Brain pericyte (primary cell): ENCODE data around the gene FAM117A.
"Not testable (repeated sequence)": the region's sequence is repeated elsewhere in the genome, so short reads cannot be mapped to it uniquely, and the experiment has no call there.

Source experiments
- DNase-seq: peaks from one replicate; pipeline ENCODE4 v3.0.0-alpha.2; 2012; ENCODE audit warnings: low read depth, low spot score

Gene FAM117A

GRCh38 chr17:49741009-49741691 lies 22.8 kb downstream of the FAM117A start:
- DNase-seq, result no peak

GRCh38 chr17:49739641-49740271 lies 24.2 kb downstream of the FAM117A start:
- no peak for DNase-seq

DNA sequence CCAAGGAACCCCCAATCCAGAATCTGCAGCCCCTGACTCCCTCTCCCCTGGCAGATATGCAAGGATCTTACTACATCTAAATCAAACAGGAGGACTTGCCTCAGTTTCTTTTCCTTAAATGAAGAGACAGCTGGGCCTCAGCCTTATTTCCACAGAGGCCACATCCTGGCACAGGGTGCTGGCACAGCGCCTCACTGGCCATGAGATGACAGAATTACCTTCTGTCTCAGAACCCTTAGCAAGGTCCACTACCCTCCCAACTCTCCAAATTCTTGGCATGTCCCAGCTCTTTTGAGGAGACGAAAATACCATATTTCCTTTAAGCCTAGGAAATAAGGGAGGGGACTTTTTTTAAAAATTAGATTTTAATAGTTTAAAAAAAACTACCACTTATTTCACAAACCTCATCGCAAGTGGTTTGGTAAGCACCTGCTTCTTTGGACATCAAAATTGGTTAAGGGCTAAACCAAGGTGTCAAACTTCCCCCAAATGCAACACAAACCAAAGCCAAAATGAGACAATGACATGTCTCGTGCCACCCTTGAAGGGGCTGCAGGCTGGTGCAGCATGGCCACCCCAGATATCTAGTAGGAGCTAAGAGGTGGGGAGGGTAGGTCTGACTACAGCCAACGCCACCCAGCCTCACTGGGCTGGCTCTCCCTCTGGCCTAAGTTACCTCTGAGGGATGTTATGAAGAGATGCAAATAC lies 25.3 kb downstream of the FAM117A start:
- DNase-seq, result no peak

GRCh38 chr17:49734515-49735490 lies 29.1 kb downstream of the FAM117A start:
- DNase-seq, result no peak

DNA sequence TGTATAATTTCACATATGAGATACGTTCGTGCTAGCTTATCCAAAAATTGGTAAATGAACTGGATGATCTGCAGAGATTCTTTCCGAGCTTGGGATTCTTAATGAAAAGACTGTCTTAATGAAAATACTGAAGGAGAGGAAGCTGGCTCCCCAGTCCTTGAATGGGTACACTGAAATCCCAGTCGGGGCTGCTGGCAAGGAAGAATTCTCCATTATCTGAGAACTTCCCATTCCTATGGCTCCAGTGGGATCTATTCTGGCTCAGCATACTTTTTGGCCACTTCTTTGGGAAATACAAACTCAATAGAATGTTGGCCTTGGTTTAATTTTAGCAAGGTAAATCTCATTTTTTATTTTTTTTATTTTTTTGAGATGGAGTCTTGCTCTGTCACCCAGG lies 32.5 kb downstream of the FAM117A start:
- DNase-seq, result no peak

- no peak for DNase-seq
These were observed 33.0 kb downstream of the FAM117A start for GRCh38 chr17:49730785-49731434.

DNA sequence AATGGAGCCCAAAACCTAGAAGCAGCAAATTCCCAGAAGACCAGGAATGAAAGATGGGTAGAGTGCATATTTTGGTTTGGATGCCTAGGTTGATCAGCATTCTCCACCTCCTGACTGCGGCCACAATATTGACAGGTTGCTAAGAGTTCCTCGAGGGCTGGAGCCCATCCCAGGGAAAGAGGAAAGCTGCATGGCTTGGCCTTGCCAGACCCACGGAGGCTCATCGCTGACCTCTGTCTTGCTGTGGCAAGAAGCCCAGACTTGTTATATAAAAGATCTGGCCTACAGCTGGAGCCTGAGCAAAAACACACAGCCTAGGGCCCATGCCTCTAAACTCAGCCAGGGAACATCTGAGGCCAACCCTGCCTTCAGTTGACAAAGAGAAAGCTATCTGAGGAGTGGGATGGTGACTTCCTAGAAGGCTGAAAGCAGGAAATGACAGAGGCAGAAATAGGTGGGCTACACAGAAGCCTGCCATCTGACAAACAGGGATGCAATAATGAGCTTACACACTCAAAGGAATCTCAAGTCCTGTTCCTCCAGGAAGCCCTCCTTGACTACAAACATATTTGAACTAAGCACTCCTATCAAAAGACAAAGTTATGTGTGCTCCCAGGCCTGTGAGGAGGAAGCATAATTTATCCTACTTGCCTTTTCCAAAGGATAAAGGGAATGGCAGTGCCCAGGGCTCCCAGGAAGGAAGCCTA lies 33.7 kb downstream of the FAM117A start:
- DNase-seq, result no peak

DNA sequence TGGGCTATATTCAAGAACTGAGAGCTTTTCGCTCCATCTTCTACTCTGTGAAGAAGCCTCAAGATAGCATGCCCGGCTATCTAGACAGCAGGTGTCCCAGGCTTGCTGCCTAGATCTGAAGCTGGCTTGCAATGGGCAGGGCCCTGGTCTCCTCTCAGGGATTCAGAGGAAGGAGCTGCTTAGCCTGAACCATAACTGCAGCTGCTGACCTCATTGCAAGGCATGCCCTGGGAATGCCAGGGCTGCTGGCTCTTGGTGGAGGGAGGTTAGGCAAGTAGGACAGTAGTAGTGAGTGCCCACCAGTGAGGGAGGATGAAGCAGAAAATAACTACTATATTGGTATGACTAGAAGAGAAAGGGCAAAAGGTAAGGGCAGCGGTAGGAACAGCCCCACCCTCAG lies 34.9 kb downstream of the FAM117A start:
- DNase-seq, result no peak

- DNase-seq, result no peak
These were observed 35.5 kb downstream of the FAM117A start for GRCh38 chr17:49728425-49728824.

DNA sequence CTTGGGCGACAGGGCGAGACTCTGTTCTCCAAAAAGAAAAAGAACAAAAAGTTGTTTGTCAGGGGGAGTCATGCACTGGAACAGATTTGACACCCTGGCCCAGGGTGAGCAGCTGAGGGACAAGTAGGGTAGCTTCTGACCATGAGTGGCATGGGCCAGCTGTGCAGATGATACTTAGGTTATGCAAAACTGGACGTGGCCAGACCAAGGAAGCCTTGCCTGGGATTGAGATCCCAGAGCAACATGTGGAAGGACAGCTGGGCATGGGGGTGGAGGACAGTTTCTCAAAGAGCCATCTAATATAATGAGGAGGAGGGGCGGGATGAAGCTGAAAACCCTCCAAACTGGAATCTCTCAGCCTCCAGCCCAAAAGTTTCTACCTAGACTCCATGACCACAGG lies 36.6 kb downstream of the FAM117A start:
- no peak for DNase-seq

GRCh38 chr17:49725452-49726130 lies 38.3 kb downstream of the FAM117A start:
- DNase-seq, result no peak

DNA sequence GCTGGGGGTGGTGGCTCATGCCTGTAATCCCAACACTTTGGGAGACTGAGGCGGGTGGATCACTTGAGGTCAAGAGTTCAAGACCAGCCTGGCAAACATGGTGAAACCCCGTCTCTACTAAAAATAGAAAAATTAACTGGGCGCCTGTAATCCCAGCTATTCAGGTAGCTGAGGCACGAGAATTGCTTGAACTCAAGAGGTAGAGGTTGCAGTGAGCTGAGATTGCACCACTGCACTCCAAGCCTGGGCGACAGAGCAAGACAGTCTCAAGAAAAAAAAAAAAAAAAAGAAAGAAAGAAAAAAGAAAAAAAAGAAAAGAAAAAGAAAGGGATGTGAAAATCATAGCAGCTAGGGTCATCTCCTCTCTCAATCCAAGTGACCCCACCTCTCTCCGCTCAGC lies 39.4 kb downstream of the FAM117A start:
- not testable (repeated sequence) for DNase-seq

DNA sequence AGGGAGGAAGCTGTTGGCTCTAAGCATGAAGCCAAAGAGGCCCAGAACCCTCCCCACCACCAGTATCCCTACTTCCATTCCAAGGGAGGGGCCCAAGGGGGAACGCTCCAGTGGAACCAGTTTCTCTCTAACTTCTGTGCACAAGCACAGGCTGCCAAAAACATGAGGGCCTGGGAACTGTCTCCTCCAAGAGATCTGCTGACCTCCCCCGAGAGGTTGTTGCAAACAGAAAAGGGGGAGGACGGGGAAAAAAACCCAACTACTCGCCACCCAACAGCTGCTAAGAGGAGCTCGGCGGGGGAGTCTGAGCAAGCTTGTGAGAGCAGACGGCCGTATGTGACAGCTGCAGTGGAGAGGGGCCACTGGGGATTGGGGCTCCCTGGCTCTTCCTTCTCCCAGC lies 40.5 kb downstream of the FAM117A start:
- DNase-seq, result no peak

DNA sequence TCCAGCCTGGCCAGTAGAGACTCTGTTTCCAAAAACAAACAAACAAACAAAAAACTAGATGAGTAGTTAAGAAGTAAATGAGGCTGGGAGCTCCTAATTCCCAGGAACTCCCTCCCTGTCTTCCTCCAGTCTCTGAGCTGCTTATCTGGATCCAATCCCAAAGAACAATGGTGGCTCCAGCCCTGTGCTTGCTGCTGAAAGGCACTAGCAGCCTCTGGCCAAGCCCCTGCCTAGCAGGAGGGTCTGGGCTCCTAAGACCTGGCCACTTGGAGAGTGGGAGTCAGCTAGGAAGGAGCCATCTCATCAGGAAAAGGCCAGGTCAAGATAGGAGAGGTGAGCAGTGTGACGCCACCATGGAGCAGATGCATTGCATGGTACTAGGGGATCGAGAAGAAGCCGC lies 41.9 kb downstream of the FAM117A start:
- no peak for DNase-seq

- no peak for DNase-seq
These were observed 46.5 kb downstream of the FAM117A start for GRCh38 chr17:49717371-49717861.

DNA sequence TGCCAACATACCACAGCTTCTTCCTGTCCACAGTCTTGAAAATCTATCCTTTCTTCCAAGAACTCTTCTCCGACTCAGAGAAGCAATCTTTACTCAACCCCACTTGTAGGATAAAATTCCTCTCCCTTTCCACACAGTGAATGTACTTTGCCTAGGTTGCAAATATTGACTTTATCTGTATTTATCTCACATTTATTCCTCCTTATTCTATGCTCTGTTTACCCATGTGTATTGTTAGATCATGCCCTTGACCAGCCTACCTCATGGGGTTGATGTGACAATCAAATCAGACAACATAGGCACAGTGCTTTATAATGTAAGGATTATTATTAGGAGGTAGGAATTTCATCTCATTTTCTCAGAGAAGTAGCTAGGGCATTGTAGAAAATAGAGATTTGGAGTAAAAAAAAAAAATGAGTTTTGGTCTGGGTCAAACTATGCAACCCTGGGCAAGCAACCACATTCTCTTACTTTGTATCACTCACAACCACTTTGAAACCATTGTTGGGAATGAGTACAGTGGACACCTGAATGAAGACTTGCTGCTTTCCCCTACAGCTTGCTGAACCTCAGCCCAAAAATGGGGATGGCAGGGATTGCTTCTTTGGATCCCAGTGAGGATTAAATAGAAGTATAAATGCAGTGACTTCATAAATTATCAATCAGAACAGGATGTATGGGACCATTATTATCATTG lies 47.1 kb downstream of the FAM117A start:
- DNase-seq, result no peak

DNA sequence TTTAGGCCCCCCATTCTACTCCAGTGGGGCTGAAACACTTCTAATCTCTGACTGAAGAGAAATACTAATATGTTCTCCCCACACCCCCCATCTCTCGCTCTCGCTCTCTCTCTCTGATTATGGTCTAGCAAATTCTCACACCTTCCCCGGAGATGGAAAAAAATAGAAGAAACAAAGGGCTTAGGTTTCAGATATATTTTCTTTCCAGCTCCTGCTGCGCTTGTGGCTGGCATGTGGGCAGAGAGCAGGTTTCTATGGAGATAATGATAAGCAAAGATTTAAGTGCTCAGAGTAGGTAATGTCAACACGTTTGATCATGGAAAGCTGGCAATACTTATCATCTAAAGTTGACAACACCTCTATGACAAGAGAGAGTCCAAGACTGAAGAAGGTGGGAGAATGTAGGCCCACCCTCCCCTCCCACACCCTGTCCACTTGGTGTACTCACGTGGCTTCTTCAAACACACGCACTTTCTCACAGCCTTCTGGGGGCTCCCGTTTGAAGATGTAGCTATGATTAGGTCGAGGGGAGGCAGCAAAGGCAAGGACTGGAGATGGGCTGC lies 48.1 kb downstream of the FAM117A start:
- no peak for DNase-seq

GRCh38 chr17:49715216-49715615 lies 48.7 kb downstream of the FAM117A start:
- DNase-seq, result no peak
